Activated naive CD8-positive, alpha-beta T cell treated with anti-CD3 and anti-CD28 coated beads, Interleukin-2, amount 50 U/mL, for 16 hours (primary cell): ENCODE data around the gene LRP1B.

Experiments
- DNase-seq: peaks from one replicate; pipeline ENCODE4 v3.0.0-alpha.2; 2020; ENCODE audit warnings: low read depth, low spot score

The LRP1B gene

GRCh38 chr2:141455211-141455826 lies 675.5 kb downstream of the LRP1B start:
- DNase-seq, result no peak

- no peak for DNase-seq
These were observed 690.7 kb downstream of the LRP1B start for GRCh38 chr2:141440072-141440635.

GRCh38 chr2:141439524-141439923 lies 691.3 kb downstream of the LRP1B start:
- no peak for DNase-seq

- no peak for DNase-seq
These were observed 692.3 kb downstream of the LRP1B start for GRCh38 chr2:141438536-141438935.

GRCh38 chr2:141437521-141437920 lies 693.3 kb downstream of the LRP1B start:
- no peak for DNase-seq

GRCh38 chr2:141423124-141423523 lies 707.7 kb downstream of the LRP1B start:
- DNase-seq, result no peak

GRCh38 chr2:141417246-141417797 lies 713.5 kb downstream of the LRP1B start:
- no peak for DNase-seq

- DNase-seq, result no peak
These were observed 719.4 kb downstream of the LRP1B start for GRCh38 chr2:141411419-141411818.

- DNase-seq, result no peak
These were observed 731.5 kb downstream of the LRP1B start for GRCh38 chr2:141399270-141399669.

GRCh38 chr2:141393214-141393545 lies 737.6 kb downstream of the LRP1B start:
- no peak for DNase-seq

GRCh38 chr2:141392517-141393213 lies 738.2 kb downstream of the LRP1B start:
- no peak for DNase-seq

GRCh38 chr2:141386168-141386567 lies 744.6 kb downstream of the LRP1B start:
- DNase-seq, result no peak

GRCh38 chr2:141384676-141385075 lies 746.1 kb downstream of the LRP1B start:
- DNase-seq, result no peak

- no peak for DNase-seq
These were observed 748.9 kb downstream of the LRP1B start for GRCh38 chr2:141381946-141382345.

GRCh38 chr2:141380008-141380979 lies 750.5 kb downstream of the LRP1B start:
- DNase-seq, result no peak

- DNase-seq, result no peak
These were observed 766.0 kb downstream of the LRP1B start for GRCh38 chr2:141364821-141365220.

GRCh38 chr2:141362311-141362710 lies 768.5 kb downstream of the LRP1B start:
- no peak for DNase-seq

GRCh38 chr2:141348481-141348880 lies 782.3 kb downstream of the LRP1B start:
- DNase-seq, result no peak

GRCh38 chr2:141341444-141341843 lies 789.4 kb downstream of the LRP1B start:
- no peak for DNase-seq

- no peak for DNase-seq
These were observed 799.7 kb downstream of the LRP1B start for GRCh38 chr2:141331127-141331526.

GRCh38 chr2:141329964-141330363 lies 800.9 kb downstream of the LRP1B start:
- DNase-seq, result no peak

- DNase-seq, result no peak
These were observed 807.2 kb downstream of the LRP1B start for GRCh38 chr2:141323571-141323970.
